Fibroblast of the conjunctiva (primary cell): ENCODE measurements around the gene SERPINA1.
A peak's percentile ranks its signal among the peaks of the same experiment; 100 is the strongest.

Experiments
- DNase-seq: peaks from one replicate; pipeline ENCODE4 v3.0.0-alpha.2; 2010; ENCODE audit warnings: low read depth

Gene SERPINA1

DNA sequence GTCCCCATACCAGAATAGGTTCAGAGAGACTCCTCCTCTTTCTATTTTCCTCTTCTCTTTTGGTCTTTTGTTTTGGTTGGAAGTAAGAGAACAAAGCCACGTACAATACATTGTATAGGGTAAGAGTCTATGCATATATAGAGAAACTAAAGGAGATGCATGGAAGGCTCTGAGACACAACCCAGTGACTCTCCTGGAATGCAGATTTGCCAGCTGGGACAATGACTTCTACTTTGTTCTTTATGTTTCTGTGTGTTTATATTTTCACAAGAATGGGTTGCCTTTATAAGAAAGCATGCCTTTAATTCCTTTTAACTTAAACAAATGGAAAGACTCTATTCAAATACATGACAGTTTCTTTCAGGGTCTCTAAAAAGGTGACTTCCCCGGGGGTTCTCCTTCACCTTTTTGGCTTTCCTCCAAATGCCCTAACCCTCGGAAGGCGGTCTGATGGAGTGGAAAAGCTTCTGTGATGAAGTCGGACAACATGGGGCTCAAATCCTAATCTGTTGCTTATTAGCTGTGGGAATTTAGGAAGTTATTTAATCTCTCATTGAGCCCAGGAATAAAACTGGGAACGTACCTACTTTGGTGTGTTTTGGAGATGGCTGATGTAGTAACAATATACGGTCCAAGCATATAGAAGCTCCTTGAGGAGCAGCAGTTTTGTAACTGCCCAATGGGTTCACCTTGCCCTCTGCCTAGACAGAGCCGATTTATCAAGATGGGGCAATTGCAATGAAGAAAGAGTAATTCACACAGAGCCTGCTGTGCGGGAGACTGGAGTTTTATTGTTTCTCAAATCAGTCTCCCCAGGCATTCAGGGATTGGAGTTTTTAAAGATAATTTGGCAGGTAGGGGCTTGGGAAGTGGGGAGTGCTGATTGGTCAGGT is 9.1 kb upstream of the SERPINA1 start:
- DNase-seq, result no peak

DNA sequence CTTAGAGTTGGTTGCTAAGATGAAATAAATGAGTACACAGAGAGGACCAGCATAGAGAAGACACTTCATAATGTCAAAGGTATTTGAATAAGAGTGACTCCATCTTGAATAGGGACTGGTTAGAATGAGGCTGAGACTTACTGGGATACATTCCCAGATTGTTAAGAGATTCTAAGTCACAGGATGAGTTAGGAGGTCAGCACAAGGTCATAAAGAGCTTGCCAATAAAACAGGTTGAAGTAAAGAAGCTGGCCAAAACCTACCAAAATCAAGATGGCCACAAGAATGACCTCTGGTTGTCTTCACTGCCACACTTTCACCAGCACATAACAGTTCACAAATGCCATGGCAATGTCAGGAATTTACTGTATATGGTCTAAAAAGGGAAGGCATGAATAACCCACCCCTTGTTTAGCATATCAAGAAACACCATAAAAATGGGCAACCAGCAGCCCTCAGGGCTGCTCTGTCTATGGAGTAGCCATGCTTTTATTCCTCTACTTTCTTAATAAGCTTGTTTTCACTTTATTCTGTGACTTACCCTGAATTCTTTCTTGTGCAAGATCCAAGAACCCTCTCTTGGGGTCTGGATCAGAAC is 8.3 kb upstream of the SERPINA1 start:
- DNase-seq, result no peak

DNA sequence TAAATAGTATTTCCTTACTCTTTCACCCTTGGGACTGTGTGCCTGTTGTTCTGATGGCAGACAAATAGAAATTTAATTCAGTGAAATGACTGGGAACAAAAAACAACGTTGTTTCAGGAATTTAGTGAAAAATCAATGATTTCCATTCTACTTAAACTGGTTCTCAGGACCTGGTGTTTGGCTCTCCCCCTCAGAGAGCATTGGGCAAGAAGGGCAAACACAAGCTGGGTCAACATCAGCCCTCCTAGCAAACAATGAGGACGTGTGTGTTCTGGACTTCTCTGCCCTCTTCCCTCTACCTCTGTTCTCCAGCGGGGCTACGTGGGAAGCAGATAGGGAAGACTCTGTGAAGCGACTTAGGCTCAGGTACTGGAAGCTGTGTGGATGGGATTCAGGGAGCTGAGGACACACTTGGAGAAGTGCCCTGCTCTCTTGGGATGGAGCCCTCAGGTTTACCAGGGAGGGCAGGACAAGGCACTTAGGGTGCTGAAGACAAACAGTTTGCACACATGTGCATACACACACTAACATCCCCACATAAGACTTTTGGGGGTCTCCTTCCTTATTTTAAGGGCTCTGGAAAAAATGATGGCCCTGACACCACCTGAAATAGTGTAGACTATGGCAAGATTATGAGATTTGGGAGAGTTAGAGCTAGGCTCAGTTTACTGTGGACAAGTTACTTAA is 7.6 kb upstream of the SERPINA1 start:
- DNase-seq, result no peak

DNA sequence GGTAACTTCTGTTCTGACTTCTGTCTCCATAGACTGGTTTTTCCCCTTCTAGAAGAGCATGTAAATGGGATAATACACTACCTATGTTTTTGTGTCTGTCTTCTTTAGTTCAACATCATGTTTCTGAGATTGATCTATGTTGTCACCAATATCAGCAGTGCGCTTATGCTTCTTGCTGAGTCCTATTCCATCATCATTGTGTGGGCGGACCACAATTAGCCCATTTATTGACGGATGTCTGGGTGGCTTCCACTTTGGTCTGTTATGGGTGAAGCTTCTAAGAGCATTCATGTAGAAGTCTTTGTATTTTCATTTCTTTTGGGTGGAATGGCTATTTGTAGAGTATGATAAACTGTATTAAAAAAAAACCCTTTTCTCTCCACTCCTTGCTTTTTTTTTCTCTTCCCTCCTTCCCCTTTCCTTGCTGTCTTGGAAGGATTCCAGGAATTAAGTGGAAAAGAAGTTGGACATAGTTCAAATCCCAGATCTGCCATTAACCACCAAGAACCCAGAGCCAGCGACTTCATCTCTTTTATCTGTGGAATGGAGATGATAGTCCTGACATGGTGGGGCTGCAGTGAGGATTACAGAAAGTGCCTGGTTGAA is 7.0 kb upstream of the SERPINA1 start:
- no peak for DNase-seq

GRCh38 chr14:94394581-94395207 is 6.3 kb upstream of the SERPINA1 start:
- DNase-seq, result peak; percentile 68

DNA sequence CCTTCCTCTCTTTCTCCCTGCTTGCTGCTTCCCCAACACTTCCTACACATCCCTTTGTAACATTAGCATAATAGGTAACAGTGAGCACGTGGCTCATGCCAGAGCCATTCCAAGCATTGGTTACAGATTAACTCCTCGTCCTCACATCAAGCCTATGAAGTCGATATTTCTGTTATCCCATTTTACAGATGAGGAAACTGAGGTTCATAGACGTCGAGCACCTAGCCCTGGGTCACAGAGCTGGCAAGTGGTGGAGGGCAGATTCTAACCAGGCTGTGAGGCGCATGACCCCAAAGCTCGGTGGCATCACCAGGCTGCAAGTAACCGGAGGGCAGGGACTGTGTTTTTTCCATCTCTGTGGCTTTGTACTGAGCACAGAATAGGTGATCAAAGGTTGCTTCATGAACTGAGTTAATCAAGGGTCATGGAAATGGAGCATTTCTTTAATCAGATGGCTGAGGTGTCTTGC is 5.7 kb upstream of the SERPINA1 start:
- DNase-seq, result no peak

DNA sequence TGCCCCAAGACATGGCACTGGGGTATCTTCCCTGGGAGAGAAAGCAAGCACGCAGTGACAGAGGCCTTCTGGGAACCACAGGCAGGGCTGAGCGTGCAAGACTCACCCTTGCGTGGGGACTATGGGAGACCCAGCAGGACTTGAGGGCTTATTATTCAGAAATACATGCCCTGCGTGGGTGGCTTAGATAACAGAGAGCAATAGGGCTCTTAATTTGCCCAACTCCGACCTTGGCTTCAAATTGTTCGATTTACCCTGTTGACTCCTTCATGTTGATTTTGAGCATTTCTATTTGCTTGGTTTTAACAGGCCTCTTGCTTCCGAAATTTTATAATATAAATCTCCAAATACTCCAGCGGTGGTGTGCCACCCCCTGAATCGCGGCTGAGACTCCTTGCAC is 5.1 kb upstream of the SERPINA1 start:
- DNase-seq, result no peak

GRCh38 chr14:94392510-94392935 is 4.1 kb upstream of the SERPINA1 start:
- DNase-seq, result no peak

- DNase-seq, result no peak
Observed at GRCh38 chr14:94391281-94391975, 3.0 kb upstream of the SERPINA1 start.

- DNase-seq, result no peak
Observed at GRCh38 chr14:94390372-94391086, 2.1 kb upstream of the SERPINA1 start.

- DNase-seq, result no peak
Observed at GRCh38 chr14:94389731-94390371, 1.4 kb upstream of the SERPINA1 start.

- DNase-seq, result no peak
Observed at GRCh38 chr14:94389104-94389469, 685 bp upstream of the SERPINA1 start.

- DNase-seq, result no peak
Observed at GRCh38 chr14:94388027-94388383, 397 bp downstream of the SERPINA1 start.

DNA sequence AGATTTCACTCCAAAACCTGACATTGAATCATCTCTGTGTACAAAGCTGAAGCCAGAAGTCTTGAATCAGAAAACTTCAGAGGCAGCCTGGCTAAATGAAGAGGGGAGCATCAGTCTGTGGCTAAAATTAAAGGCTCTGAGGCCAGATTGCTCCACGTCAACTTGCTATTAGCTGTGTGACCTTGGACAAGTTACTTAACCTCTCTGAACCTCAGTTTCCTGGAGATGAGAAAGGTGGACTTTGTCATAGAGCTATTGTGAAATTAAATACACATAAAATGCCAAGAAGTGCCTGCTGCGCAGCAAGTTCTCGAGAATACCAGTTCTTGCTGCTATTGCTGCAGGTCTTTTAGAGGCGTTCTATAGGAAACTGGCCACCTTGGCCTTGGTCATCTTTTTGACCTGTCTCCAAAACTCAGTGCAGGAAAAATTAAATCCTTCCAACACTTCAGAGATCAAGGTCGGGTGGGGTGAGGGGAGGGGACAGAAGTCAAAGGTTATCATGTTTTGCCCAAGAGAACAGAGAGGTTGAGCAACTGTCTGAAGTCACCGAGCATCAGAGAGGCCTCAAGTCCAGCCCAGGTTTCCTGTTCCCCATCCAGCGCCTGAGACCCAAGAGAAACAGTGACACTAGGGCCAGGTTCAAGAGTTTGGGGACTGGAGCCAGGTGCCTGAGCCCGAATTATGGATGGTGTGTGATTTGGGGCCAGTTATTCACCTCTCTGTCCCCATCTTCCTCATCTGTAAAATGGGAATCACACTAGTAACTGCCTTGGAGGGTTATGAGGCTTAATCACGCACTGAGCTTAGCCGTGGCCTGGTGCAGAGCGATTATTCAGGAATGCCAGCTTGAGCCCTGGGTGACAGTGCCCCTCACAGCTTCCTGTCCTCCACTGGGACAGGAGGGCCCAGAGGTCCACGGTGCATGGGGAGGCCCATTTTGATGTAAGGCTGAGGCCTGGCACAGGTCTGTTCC is 1.1 kb downstream of the SERPINA1 start:
- DNase-seq, result no peak

- DNase-seq, result no peak
Observed at GRCh38 chr14:94386085-94387031, 2.0 kb downstream of the SERPINA1 start.

- no peak for DNase-seq
Observed at GRCh38 chr14:94385553-94386057, 2.8 kb downstream of the SERPINA1 start.

DNA sequence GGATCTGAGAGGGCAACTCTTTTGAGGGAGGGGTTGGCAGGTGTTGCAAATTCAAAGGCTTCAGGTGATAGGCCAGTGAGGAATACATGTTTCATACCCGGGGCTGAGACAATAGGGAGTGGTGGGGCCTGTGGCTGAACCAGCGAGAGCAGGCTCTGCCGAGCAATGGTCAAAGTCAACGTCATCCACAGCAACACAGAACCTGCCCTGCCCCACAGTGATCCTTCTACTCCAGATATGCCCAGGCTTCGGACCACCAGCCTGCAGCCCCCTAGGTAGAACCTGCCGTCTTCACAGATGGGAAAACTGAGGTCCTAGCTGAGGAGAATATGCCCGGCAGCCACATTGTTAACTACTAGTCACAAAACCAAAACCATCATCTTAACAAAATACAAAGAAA is 4.1 kb downstream of the SERPINA1 start:
- DNase-seq, result no peak

GRCh38 chr14:94383777-94384176 is 4.6 kb downstream of the SERPINA1 start:
- DNase-seq, result no peak
